ENCODE results near the gene HDAC9. TPM values are rescaled to one million over a fixed set of nuclear protein-coding genes. Genes with fewer than 3 reads are reported as not detected.

HDAC9 gene
- total RNA-seq, 4 donors from 2014 or later, result 63.0 to 130 (median 107) TPM

- H3K27ac ChIP-seq (replicated peaks in 1 of 4), result no peak overlapping the region
- no peak overlapping the region for H3K4me3 ChIP-seq
- no peaks in the 10 kb centered on the region for H3K27me3 ChIP-seq
- H3K9me3 ChIP-seq, result no peaks in the 10 kb centered on the region
- intact Hi-C loops (cut with DNase I), result no loop called here
- TF ChIP-seq POLR2A (IDR thresholded peaks at IDR 0.05; ENCODE audit: low read depth) (no peak), CTCF (IDR thresholded peaks at IDR 0.05) (no peak), POLR2AphosphoS5 (IDR thresholded peaks at IDR 0.05) (no peak), EP300 (IDR thresholded peaks at IDR 0.05) (no peak)
- no peaks in the 10 kb centered on the region for H3K36me3 ChIP-seq
- 87% methylated on average over 6 of the region's 6 CpGs for WGBS
- DNase-seq (ENCODE audit: extremely low spot score), result no peak
- no peaks in the 10 kb centered on the region for H3K4me1 ChIP-seq
Measured at GRCh38 chr7:18845700-18846099, 350.2 kb downstream of the HDAC9 start.

GRCh38 chr7:18846765-18847215, 351.2 kb downstream of the HDAC9 start:
- intact Hi-C loops (cut with DNase I), result no loop called here
- no peak for TF ChIP-seq EP300 (IDR thresholded peaks at IDR 0.05)
- TF ChIP-seq POLR2AphosphoS5 (IDR thresholded peaks at IDR 0.05), result no peak
- TF ChIP-seq CTCF (IDR thresholded peaks at IDR 0.05), result no peak
- TF ChIP-seq POLR2A (IDR thresholded peaks at IDR 0.05; ENCODE audit: low read depth), result no peak
- Histone ChIP-seq H3K4me3 (no peak overlapping the region), H3K27ac (replicated peaks in 1 of 4) (no peak overlapping the region), H3K9me3 (no peaks in the 10 kb centered on the region), H3K36me3 (no peaks in the 10 kb centered on the region), H3K27me3 (no peaks in the 10 kb centered on the region), H3K4me1 (no peaks in the 10 kb centered on the region)
- no peak for DNase-seq (ENCODE audit: extremely low spot score)
- 65% methylated on average over 4 of the region's 4 CpGs for WGBS

GRCh38 chr7:18849130-18849529, 353.6 kb downstream of the HDAC9 start:
- DNase-seq (ENCODE audit: extremely low spot score), result no peak
- H3K27me3 ChIP-seq, result no peaks in the 10 kb centered on the region
- WGBS, result 88% methylated on average over 1 of the region's 1 CpG
- H3K4me3 ChIP-seq, result no peak overlapping the region
- TF ChIP-seq POLR2A (IDR thresholded peaks at IDR 0.05; ENCODE audit: low read depth) (no peak), CTCF (IDR thresholded peaks at IDR 0.05) (no peak), EP300 (IDR thresholded peaks at IDR 0.05) (no peak), POLR2AphosphoS5 (IDR thresholded peaks at IDR 0.05) (no peak)
- intact Hi-C loops (cut with DNase I), result no loop called here
- H3K9me3 ChIP-seq, result no peaks in the 10 kb centered on the region
- no peaks in the 10 kb centered on the region for H3K4me1 ChIP-seq
- no peaks in the 10 kb centered on the region for H3K36me3 ChIP-seq
- no peak overlapping the region for H3K27ac ChIP-seq (replicated peaks in 1 of 4)

- Histone ChIP-seq H3K27me3 (no peaks in the 10 kb centered on the region), H3K4me3 (no peak overlapping the region), H3K9me3 (no peaks in the 10 kb centered on the region), H3K4me1 (peaks cover 0 to 8% (median 3%) of the 10 kb centered on the region in 4 donors), H3K36me3 (no peaks in the 10 kb centered on the region), H3K27ac (replicated peaks in 1 of 4) (no peak overlapping the region)
- WGBS, result 92% methylated on average over 4 of the region's 4 CpGs
- DNase-seq (ENCODE audit: extremely low spot score), result no peak
- no peak for TF ChIP-seq CTCF (IDR thresholded peaks at IDR 0.05)
- no peak for TF ChIP-seq POLR2AphosphoS5 (IDR thresholded peaks at IDR 0.05)
- no peak for TF ChIP-seq EP300 (IDR thresholded peaks at IDR 0.05)
- TF ChIP-seq POLR2A (IDR thresholded peaks at IDR 0.05; ENCODE audit: low read depth), result no peak
- intact Hi-C loops (cut with DNase I), result no loop called here
Measured at GRCh38 chr7:18855796-18856195, 360.2 kb downstream of the HDAC9 start.

- H3K4me1 ChIP-seq, result peaks cover 0 to 8% (median 3%) of the 10 kb centered on the region in 4 donors
- TF ChIP-seq POLR2AphosphoS5 (IDR thresholded peaks at IDR 0.05), result no peak
- TF ChIP-seq POLR2A (IDR thresholded peaks at IDR 0.05; ENCODE audit: low read depth), result no peak
- no peak for TF ChIP-seq CTCF (IDR thresholded peaks at IDR 0.05)
- no peak for TF ChIP-seq EP300 (IDR thresholded peaks at IDR 0.05)
- H3K9me3 ChIP-seq, result no peaks in the 10 kb centered on the region
- DNase-seq (ENCODE audit: extremely low spot score), result no peak
- no peaks in the 10 kb centered on the region for H3K36me3 ChIP-seq
- H3K27me3 ChIP-seq, result no peaks in the 10 kb centered on the region
- H3K4me3 ChIP-seq, result no peak overlapping the region
- WGBS, result 87% methylated on average over 3 of the region's 3 CpGs
- intact Hi-C loops (cut with DNase I), result no loop called here
- no peak overlapping the region for H3K27ac ChIP-seq (replicated peaks in 1 of 4)
Measured at GRCh38 chr7:18858232-18858631, 362.7 kb downstream of the HDAC9 start.
